ENCODE data around the gene ANKRD36B.
"Not testable (repeated sequence)": the region's sequence is repeated elsewhere in the genome, so short reads cannot be mapped to it uniquely, and the experiment has no call there.

The ANKRD36B gene

GRCh38 chr2:97548536-97548935 is 41.1 kb downstream of the ANKRD36B start:
- not testable (repeated sequence) for DNase-seq

- DNase-seq = no peak
Observed at GRCh38 chr2:97546711-97547110, 43.0 kb downstream of the ANKRD36B start.

- not testable (repeated sequence) for DNase-seq
Observed at GRCh38 chr2:97544911-97545310, 44.8 kb downstream of the ANKRD36B start.

DNA sequence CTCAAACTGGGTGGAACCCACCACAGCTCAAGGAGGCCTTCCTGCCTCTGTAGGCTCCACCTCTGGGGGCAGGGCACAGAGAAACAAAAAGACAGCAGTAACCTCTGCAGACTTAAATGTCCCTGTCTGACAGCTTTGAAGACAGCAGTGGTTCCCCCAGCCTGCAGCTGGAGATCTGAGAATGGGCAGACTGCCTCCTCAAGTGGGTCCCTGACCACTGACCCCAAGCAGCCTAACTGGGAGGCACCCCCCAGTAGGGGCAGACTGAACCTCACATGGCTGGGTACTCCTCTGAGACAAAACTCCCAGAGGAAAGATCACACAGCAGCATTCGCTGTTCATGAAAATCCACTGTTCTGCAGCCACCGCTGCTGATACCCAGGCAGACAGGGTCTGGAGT is 63.8 kb downstream of the ANKRD36B start:
- DNase-seq = not testable (repeated sequence)

GRCh38 chr2:97523816-97524215 is 65.9 kb downstream of the ANKRD36B start:
- DNase-seq = not testable (repeated sequence)

DNA sequence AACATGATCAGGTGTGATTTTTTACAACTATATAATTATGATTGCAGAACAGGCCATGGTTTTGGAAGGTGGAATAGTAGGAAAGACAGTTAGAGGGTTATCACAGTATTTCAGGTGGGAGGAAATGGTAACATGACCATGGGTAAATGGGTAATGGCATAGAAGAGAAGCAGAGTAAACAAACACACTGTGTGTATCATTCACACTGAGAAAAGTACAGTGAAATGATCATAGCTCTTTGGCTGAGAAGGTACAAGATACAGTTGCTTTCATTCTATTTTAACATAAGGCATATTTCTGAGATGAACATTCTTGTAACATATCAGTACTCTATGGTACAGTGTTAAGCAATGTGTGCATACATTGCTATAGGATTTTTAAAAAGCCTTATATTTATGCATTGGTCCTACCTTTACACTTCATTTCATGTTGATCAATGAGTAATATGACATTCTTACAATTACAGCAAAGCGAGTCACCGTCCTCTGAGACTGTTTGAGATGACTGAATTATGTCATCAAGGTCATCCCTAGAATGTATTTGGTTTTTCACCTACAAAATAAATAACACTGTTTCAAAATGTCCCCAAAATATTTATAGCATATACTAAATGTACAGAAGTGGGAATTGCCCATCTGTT is 66.6 kb downstream of the ANKRD36B start:
- not testable (repeated sequence) for DNase-seq

- not testable (repeated sequence) for DNase-seq
Observed at GRCh38 chr2:97495651-97496050, 94.0 kb downstream of the ANKRD36B start.

- peak; percentile 0 for DNase-seq
Observed at GRCh38 chr2:97490141-97490540, 99.5 kb downstream of the ANKRD36B start.

Data from activated CD4-positive, alpha-beta T cell treated with anti-CD3 and anti-CD28 coated beads, Interleukin-10, Interleukin-2, amounts not matched to agents 100 ng/mL and 50 ng/mL, durations not matched to agents 16 hours and 8 hours (primary cell).